Retinal pigment epithelial cell (primary cell): ENCODE measurements around the gene TMEM198.

Source experiments
- DNase-seq: peaks from one replicate; pipeline ENCODE4 v3.0.0-alpha.2; 2010; ENCODE audit warnings: low read depth
- H3K4me3 ChIP-seq: 2 replicates; pipeline ENCODE4 v1.5.1; 2011; ENCODE audit warnings: mild to moderate bottlenecking, low read length, control low read depth, moderate library complexity
- CTCF ChIP-seq: conservative IDR thresholded peaks from 2 replicates; pipeline ENCODE4 v1.5.1; 2011; ENCODE audit warnings: low read depth, low read length, control low read depth, inconsistent platforms

The TMEM198 gene

GRCh38 chr2:219575566-219576504 lies 32.0 kb downstream of the TMEM198 start:
- no peak for DNase-seq
- no peak for TF ChIP-seq CTCF
- no peak overlapping the region for H3K4me3 ChIP-seq

GRCh38 chr2:219576505-219577388 lies 32.9 kb downstream of the TMEM198 start:
- no peak for DNase-seq
- no peak overlapping the region for H3K4me3 ChIP-seq
- no peak for TF ChIP-seq CTCF

DNA sequence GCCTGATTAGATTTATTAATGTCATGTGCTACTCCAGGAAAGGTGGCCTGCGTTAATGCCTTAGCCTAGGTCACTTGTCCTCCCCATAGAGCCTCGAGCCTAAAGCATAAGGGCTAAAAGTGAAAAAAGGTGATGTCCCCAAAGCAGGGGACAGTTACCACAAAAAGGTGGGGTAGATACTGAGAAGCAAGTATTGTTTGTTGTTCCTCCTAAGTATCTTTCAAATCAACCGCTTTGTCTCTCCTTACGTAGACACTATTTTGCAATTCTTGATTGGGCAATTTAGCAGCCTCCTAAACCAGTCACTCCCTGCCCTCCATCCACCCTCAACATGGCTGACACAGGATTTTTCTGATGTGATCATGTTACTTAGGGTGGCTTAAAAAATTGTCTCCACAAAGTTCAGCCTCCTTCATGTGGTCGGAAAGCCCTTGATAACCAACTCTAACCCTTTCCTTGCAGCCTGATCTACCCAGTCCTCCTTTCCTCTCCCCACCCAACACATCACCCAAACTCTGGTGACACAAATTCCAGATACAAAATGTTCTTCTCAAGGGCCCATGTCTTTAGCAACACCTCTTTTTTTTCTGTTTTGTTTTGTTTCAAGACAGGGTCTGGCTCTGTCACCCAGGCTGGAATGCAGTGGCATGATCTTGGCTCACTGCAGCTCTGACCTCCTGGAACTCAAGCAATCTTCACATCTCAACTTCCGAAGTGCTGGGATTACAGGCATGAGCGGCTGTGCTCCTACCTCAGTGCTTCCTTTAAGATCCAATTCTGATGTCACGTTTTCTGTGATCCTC lies 35.2 kb downstream of the TMEM198 start:
- no peak for TF ChIP-seq CTCF
- DNase-seq: no peak
- no peak overlapping the region for H3K4me3 ChIP-seq

GRCh38 chr2:219581346-219581745 lies 37.5 kb downstream of the TMEM198 start:
- no peak for TF ChIP-seq CTCF
- H3K4me3 ChIP-seq: no peak overlapping the region
- DNase-seq: no peak

GRCh38 chr2:219591091-219591490 lies 47.3 kb downstream of the TMEM198 start:
- no peak overlapping the region for H3K4me3 ChIP-seq
- no peak for TF ChIP-seq CTCF
- no peak for DNase-seq

DNA sequence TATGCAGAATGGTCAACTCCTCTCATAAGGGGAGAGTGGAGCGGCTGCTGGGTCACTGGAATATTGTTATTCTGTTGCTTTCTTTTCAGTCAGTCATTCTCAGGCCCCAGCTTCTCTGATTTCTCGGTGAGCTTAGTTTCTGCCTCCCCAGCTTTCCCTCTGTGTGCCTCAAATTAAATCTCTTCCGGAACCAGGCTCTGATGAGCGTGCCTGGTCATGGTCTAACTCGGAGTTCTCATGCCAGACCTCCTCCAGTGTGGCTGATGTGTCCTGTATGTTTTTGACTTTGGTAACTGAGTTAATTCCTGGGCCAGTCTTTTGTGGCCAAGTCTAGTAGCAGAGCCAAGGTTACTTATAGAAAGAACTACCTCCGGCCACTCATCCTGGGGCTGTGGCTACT lies 48.9 kb downstream of the TMEM198 start:
- no peak for DNase-seq
- TF ChIP-seq CTCF: no peak
- H3K4me3 ChIP-seq: no peak overlapping the region
